Neural crest cell (in vitro differentiated cells): ENCODE data around the gene SLFN12L. TPM values are rescaled to one million over a fixed set of nuclear protein-coding genes. Genes with fewer than 3 reads are reported as not detected.

ENCODE experiments used
- DNase-seq: peaks from one replicate; pipeline ENCODE4 v3.0.0; 2021; ENCODE audit warnings: low read depth, mixed read lengths, low spot score
- H3K27ac Mint-ChIP-seq: one replicate; pipeline ENCODE4 v1.8.0; 2021; ENCODE audit warnings: mild to moderate bottlenecking, mixed read lengths; ENCODE audit not compliant: unreplicated experiment
- H3K27me3 Mint-ChIP-seq: 2 replicates; pipeline ENCODE4 v1.8.0; 2021; ENCODE audit warnings: low read depth, mild to moderate bottlenecking, mixed read lengths
- H3K36me3 Mint-ChIP-seq: 2 replicates; pipeline ENCODE4 v1.8.0; 2021; ENCODE audit warnings: low read depth, mild to moderate bottlenecking, mixed read lengths
- H3K4me1 Mint-ChIP-seq: 2 replicates; pipeline ENCODE4 v1.8.0; 2021; ENCODE audit warnings: mixed read lengths
- H3K4me3 Mint-ChIP-seq: one replicate; pipeline ENCODE4 v1.8.0; 2021; ENCODE audit warnings: mild to moderate bottlenecking, mixed read lengths
- H3K9me3 Mint-ChIP-seq: 2 replicates; pipeline ENCODE4 v1.8.0; 2021; ENCODE audit warnings: mixed read lengths
- CTCF ChIP-seq: fragments of 200-600 bp; sonication (generic); conservative IDR thresholded peaks from 2 replicates; pipeline ENCODE4 v1.5.0; 2021; ENCODE audit warnings: antibody characterized with exemption, mild to moderate bottlenecking
- total RNA-seq: library from RNA; stranded (reverse); gene quantifications from 2 replicates; pipeline ENCODE4 v1.2.1, GENCODE V29; 2021

The SLFN12L gene
- total RNA-seq, 1 donor from 2014 or later, result not detected

DNA sequence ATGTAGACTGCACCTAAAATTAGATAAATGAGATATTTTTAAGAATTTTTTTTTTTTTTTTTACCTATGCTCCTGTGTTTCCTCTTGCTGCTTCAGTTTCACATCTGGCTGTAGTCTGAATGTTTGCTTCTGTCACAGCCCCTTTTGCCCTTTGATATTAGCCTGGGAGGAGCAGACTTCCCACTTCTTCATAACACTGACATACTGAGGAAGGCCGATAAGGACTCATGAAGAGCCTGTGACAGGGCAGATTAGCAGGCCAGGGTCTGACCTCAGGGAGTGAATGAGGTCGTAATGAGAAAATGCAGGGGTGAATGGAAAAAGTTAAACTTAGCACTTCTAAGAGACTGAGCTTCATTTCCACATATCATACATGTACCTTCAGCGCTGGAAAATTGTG, 23.2 kb upstream of the SLFN12L start, which contains the start of gene SLFN14:
TSS of gene SLFN14 (minus strand) at position 117 of the 400 bp plus-strand sequence. CDS start 2,757 bp downstream, outside the sequence.
- H3K27me3 Mint-ChIP-seq, result peaks cover 73% of the 10 kb centered on the region
- no peak within 1 kb of the TSS for H3K27ac Mint-ChIP-seq

DNA sequence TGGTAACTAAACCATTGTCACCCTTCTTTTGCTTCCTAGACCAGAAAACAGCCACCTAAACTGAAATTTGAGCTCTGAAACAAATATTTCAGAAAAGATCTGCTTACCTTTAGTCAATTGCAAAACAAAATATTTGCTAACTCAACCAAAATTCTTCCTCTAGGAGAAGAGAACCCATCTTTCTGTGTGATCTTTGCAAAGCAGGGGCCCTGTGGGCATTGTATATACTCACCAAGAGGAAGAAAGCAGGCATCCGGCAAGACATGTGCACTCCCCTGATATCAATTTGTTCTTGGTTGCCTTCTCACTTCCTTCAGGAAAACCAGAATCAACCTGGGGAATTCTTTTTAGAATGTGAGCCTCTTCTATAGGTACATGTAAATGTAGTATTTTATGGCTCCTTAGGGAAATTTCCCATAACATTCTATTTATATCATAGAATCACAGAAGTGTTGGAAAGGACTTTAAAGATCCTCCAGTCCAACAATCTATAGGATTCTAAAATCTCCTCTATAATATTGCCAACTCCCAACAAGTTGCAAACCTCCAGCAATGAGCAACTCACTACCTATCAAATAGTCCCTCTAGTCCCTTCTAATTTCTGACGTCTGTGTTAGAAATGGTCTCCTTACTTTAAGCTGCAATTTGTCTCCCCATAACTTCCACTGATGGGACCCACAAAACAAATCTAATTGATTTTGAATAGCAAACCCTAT, 22.2 kb upstream of the SLFN12L start:
- Mint-ChIP-seq H3K4me1 (no peaks in the 10 kb centered on the region), H3K9me3 (no peaks in the 10 kb centered on the region), H3K4me3 (no peak overlapping the region), H3K27ac (no peak overlapping the region), H3K27me3 (peaks cover 70% of the 10 kb centered on the region), H3K36me3 (no peaks in the 10 kb centered on the region)
- DNase-seq, result no peak
- no peak for TF ChIP-seq CTCF

More for the DNA sequence above, 23.2 kb upstream of the SLFN12L start, which contains the start of gene SLFN14:
- no peak for DNase-seq
- H3K36me3 Mint-ChIP-seq, result no peaks in the 10 kb centered on the region
- H3K4me3 Mint-ChIP-seq, result no peak within 1 kb of the TSS
- H3K4me1 Mint-ChIP-seq, result no peaks in the 10 kb centered on the region
- no peak for TF ChIP-seq CTCF
- H3K9me3 Mint-ChIP-seq, result no peaks in the 10 kb centered on the region

DNA sequence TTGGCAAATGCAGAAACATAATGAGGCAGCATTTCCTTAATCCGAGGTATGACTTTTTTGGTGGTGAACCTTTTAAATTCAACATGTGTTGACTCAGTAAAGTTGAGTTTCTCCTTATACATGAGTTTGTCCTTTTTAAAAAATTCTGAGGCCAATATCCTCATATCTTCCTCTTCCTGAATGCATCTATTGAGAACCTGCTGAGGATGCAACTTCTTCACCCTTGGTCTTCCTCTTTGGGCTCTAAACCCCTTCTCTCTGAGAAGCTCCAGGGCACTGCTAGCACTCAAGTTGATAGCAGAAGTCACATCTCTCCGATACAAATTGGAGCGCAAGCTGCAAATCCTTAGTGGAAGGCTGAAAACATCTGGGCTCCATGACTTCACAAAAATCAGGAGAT, 19.9 kb upstream of the SLFN12L start:
- H3K36me3 Mint-ChIP-seq, result no peaks in the 10 kb centered on the region
- no peaks in the 10 kb centered on the region for H3K9me3 Mint-ChIP-seq
- H3K4me1 Mint-ChIP-seq, result no peaks in the 10 kb centered on the region
- H3K27ac Mint-ChIP-seq, result no peak overlapping the region
- no peak overlapping the region for H3K4me3 Mint-ChIP-seq
- H3K27me3 Mint-ChIP-seq, result peaks cover 72% of the 10 kb centered on the region
- TF ChIP-seq CTCF, result no peak
- no peak for DNase-seq

- Mint-ChIP-seq H3K4me1 (no peaks in the 10 kb centered on the region), H3K27me3 (peaks cover 83% of the 10 kb centered on the region), H3K36me3 (no peaks in the 10 kb centered on the region), H3K9me3 (no peaks in the 10 kb centered on the region), H3K27ac (no peak overlapping the region), H3K4me3 (no peak overlapping the region)
- no peak for TF ChIP-seq CTCF
- no peak for DNase-seq
Observed at GRCh38 chr17:35555691-35556090, 18.2 kb upstream of the SLFN12L start.

DNA sequence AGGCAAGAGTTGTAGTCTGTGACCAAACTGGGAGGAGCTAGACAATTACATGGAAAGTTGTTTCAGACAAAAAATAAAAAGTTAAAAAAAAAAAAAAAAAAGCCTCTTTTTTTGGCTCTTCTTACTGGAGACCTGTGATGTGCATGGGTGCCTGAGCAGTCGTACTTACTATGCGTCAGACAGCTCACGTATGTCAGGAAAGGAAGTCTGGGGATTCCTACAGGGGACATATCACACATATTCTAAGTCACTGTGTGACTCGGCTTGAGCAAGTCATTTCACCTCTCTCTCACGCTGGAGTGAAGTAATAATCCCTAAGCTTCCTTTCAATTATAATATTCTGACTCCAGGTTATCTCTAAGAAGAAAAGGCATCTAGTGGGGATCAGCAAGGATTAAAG, 17.2 kb upstream of the SLFN12L start:
- no peaks in the 10 kb centered on the region for H3K9me3 Mint-ChIP-seq

More for the DNA sequence above, 17.2 kb upstream of the SLFN12L start:
- no peak overlapping the region for H3K4me3 Mint-ChIP-seq
- H3K27ac Mint-ChIP-seq, result no peak overlapping the region
- no peaks in the 10 kb centered on the region for H3K36me3 Mint-ChIP-seq
- no peak for TF ChIP-seq CTCF
- no peak for DNase-seq
- peaks cover 82% of the 10 kb centered on the region for H3K27me3 Mint-ChIP-seq
- no peaks in the 10 kb centered on the region for H3K4me1 Mint-ChIP-seq
